ENCODE results near the gene TSPAN4. TPM values are rescaled to one million over a fixed set of nuclear protein-coding genes. Genes with fewer than 3 reads are reported as not detected.

TSPAN4 gene
- total and polyA plus RNA-seq, 2 of the 13 experiments (the other 11 are each of a cell fraction or from before 2014, with no cell fraction given) = 31.7 to 68.3 TPM

DNA sequence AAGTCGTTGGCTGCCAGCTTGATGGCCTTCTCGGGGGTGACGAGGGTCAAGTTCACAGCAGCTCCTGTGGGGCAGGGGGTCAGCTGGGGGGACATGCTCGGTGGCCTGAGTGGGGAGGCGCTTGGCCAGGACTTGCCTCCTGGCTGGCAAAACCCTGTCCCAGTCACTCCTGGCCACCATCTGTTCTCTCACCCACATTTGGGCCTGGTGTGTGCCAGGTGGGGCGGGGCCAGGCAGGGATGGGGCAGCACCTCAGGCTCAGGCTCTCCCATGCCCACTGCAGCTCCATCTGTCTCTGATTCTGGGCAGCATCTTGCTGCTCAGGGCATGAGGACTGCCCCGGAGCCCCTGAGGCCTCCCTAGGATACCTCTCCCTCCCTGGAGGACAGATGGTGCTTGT, 49.1 kb upstream of the TSPAN4 start:
- WGBS (ENCODE audit: low lambda C conversion rate) = 88% methylated on average over 4 of the region's 7 CpGs
- DNase-seq (ENCODE audit: low spot score) (no peak), FAIRE-seq (no peak), ATAC-seq (no peak)
- Histone ChIP-seq H3K79me2 (ENCODE audit: insufficient read depth, low read length) (peaks cover 4% of the 10 kb centered on the region), H3K9ac (ENCODE audit: insufficient read depth, low read depth, low read length) (no peak overlapping the region), H3K27ac (ENCODE audit: extremely low read length, insufficient read depth, low read length) (no peak overlapping the region), H3K4me1 (ENCODE audit: insufficient read depth, low read length) (peaks cover 11% of the 10 kb centered on the region), H3K4me2 (ENCODE audit: low read depth, low read length) (no peak overlapping the region), H3K4me3 (replicated peaks in 1 of 3; ENCODE audit: insufficient read depth in 1 of 3, low read depth in 2 of 3, low read length in 3 of 3) (no peak overlapping the region), H4K20me1 (ENCODE audit: insufficient read depth, low read length) (no peaks in the 10 kb centered on the region), H3K36me3 (replicated peaks in 1 of 2; ENCODE audit: control insufficient read depth in 1 of 2, insufficient read depth in 2 of 2, low read length in 2 of 2) (no peaks in the 10 kb centered on the region; a peak in 1 of 5 replicates), H2AFZ (ENCODE audit: low read length) (no peak overlapping the region), H3K9me3 (ENCODE audit: low read length) (no peaks in the 10 kb centered on the region), H3K27me3 (ENCODE audit: control insufficient read depth in 1 of 2, insufficient read depth in 2 of 2, low read length in 2 of 2) (peaks cover 0 to 2% of the 10 kb centered on the region in 2 experiments; a peak in 2 of 5 replicates)
- POLR2A ChIA-PET = interaction anchor here (5.3 kb wide), 1 partner anchor 16 kb away, joined by 44 read pairs; the partner anchor contains the start of gene GATD1
- CTCF ChIA-PET (ENCODE audit: low intra/inter-chr PET ratio, low total read pairs) = no interaction called here
- in situ Hi-C loops (cut with HindIII; ENCODE audit: extremely low pct_ligation_motif_present, low pct_unique_long_range_greater_than_20kb) (no loop called here), intact Hi-C loops (cut with micrococcal nuclease; ENCODE audit: unreplicated experiment) (no loop called here)
- no TSS peak for BruUV-seq (replicated peaks)
- no peak for TF ChIP-seq NCOR1 (IDR thresholded peaks at IDR 0.05; ENCODE audit: borderline replicate concordance, low read length)
- TF ChIP-seq, protein P1, sequence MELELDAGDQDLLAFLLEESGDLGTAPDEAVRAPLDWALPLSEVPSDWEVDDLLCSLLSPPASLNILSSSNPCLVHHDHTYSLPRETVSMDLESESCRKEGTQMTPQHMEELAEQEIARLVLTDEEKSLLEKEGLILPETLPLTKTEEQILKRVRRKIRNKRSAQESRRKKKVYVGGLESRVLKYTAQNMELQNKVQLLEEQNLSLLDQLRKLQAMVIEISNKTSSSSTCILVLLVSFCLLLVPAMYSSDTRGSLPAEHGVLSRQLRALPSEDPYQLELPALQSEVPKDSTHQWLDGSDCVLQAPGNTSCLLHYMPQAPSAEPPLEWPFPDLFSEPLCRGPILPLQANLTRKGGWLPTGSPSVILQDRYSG (CRISPR knock-in tag; IDR thresholded peaks at IDR 0.05) = no peak
- TF ChIP-seq NKX3-1 (CRISPR knock-in tag; IDR thresholded peaks at IDR 0.05) = no peak

DNA sequence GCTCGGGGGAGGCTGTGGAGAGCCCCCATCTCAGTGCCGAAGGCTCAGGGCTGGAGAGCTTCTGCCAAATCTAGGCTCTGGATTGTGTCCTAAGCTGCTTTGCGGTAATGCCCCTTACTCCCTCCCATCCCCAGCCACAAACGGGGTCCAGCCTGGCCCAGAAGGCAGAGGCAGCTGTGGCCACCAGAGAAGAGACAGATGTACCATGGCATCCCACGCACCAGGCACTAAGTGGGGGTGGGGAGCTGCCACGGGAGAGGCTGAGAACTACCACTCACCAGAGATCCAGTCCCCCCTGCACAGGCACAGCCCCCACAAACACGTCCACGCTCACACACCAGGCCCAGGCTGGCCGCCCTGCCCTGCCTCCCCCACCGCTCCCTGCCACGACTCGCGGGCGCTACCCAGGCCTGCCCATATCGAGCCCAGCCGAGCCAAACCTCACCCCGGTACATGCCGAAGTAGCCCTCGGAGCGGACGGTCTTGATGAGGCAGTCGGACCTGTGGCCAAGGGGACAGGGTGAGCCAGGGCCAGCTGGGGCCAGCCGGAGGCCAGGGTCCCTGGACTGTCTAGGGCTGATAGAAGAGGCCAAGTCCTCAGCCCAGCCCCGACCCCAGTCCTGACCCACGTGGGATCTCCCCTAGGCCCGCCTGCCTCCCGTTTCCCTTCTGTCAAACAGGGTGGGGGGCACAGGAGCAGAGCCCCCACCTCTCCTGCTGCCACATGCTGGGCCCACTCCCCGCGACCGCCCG, 48.5 kb upstream of the TSPAN4 start:
- no TSS peak for BruUV-seq (replicated peaks)
- no peak overlapping the region for H3K4me3 ChIP-seq (replicated peaks in 1 of 3; ENCODE audit: insufficient read depth in 1 of 3, low read depth in 2 of 3, low read length in 3 of 3)
- no peak for FAIRE-seq
- TF ChIP-seq, protein P2, sequence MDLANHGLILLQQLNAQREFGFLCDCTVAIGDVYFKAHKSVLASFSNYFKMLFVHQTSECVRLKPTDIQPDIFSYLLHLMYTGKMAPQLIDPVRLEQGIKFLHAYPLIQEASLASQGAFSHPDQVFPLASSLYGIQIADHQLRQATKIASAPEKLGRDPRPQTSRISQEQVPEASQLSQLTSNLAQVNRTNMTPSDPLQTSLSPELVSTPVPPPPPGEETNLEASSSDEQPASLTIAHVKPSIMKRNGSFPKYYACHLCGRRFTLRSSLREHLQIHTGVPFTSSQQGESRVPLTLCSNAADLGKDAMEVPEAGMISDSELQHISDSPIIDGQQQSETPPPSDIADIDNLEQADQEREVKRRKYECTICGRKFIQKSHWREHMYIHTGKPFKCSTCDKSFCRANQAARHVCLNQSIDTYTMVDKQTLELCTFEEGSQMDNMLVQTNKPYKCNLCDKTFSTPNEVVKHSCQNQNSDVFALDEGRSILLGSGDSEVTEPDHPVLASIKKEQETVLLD (CRISPR knock-in tag; IDR thresholded peaks at IDR 0.05; ENCODE audit: low read depth) = no peak
- TF ChIP-seq PHF20 (CRISPR knock-in tag; IDR thresholded peaks at IDR 0.05) = no peak
- no peak for TF ChIP-seq SMAD1 (CRISPR knock-in tag; IDR thresholded peaks at IDR 0.05; ENCODE audit: borderline replicate concordance, low read depth)
- no peak for TF ChIP-seq ZNF225 (CRISPR knock-in tag; IDR thresholded peaks at IDR 0.05)
- TF ChIP-seq CAMTA2 (CRISPR knock-in tag; IDR thresholded peaks at IDR 0.05; ENCODE audit: borderline replicate concordance) = no peak
- no peak for TF ChIP-seq ZNF678 (CRISPR knock-in tag; IDR thresholded peaks at IDR 0.05)
- TF ChIP-seq HMG20A (CRISPR knock-in tag; IDR thresholded peaks at IDR 0.05; ENCODE audit: borderline replicate concordance) = no peak
- TF ChIP-seq MED13 (CRISPR knock-in tag; IDR thresholded peaks at IDR 0.05) = no peak
- TF ChIP-seq, protein P3, sequence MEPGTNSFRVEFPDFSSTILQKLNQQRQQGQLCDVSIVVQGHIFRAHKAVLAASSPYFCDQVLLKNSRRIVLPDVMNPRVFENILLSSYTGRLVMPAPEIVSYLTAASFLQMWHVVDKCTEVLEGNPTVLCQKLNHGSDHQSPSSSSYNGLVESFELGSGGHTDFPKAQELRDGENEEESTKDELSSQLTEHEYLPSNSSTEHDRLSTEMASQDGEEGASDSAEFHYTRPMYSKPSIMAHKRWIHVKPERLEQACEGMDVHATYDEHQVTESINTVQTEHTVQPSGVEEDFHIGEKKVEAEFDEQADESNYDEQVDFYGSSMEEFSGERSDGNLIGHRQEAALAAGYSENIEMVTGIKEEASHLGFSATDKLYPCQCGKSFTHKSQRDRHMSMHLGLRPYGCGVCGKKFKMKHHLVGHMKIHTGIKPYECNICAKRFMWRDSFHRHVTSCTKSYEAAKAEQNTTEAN (CRISPR knock-in tag; conservative IDR thresholded peaks at IDR 0.05) = no peak
- TF ChIP-seq ZNF224 (CRISPR knock-in tag; IDR thresholded peaks at IDR 0.05) = no peak
- no peak for TF ChIP-seq ERF (CRISPR knock-in tag; IDR thresholded peaks at IDR 0.05)

More for the DNA sequence above, 48.5 kb upstream of the TSPAN4 start:
- ChIA-PET POLR2A (interaction anchor here (5.3 kb wide), 1 partner anchor 16 kb away, joined by 44 read pairs; the partner anchor contains the start of gene GATD1), CTCF (ENCODE audit: low intra/inter-chr PET ratio, low total read pairs) (no interaction called here)
- Histone ChIP-seq H3K27me3 (ENCODE audit: control insufficient read depth in 1 of 2, insufficient read depth in 2 of 2, low read length in 2 of 2) (peaks cover 0 to 2% of the 10 kb centered on the region in 2 experiments; a peak in 2 of 5 replicates), H3K27ac (ENCODE audit: extremely low read length, insufficient read depth, low read length) (no peak overlapping the region), H3K79me2 (ENCODE audit: insufficient read depth, low read length) (peaks cover 4% of the 10 kb centered on the region), H3K4me2 (ENCODE audit: low read depth, low read length) (no peak overlapping the region), H3K9ac (ENCODE audit: insufficient read depth, low read depth, low read length) (no peak overlapping the region), H2AFZ (ENCODE audit: low read length) (no peak overlapping the region), H3K9me3 (ENCODE audit: low read length) (no peaks in the 10 kb centered on the region), H3K4me1 (ENCODE audit: insufficient read depth, low read length) (peaks cover 5% of the 10 kb centered on the region), H3K36me3 (replicated peaks in 1 of 2; ENCODE audit: control insufficient read depth in 1 of 2, insufficient read depth in 2 of 2, low read length in 2 of 2) (no peaks in the 10 kb centered on the region; a peak in 1 of 5 replicates), H4K20me1 (ENCODE audit: insufficient read depth, low read length) (no peaks in the 10 kb centered on the region)
- in situ Hi-C loops (cut with HindIII; ENCODE audit: extremely low pct_ligation_motif_present, low pct_unique_long_range_greater_than_20kb) = no loop called here
- DNase-seq (ENCODE audit: low spot score) = no peak
- no peak for ATAC-seq
- intact Hi-C loops (cut with micrococcal nuclease; ENCODE audit: unreplicated experiment) = no loop called here
- WGBS (ENCODE audit: low lambda C conversion rate) = 99% methylated on average over 11 of the region's 31 CpGs
